Measurements from ENCODE around the gene BAIAP2L2. TPM values are rescaled to one million over a fixed set of nuclear protein-coding genes. Genes with fewer than 3 reads are reported as not detected.

The BAIAP2L2 gene
- total RNA-seq, 2 donors from 2014 or later: 0.66 to 4.4 TPM

DNA sequence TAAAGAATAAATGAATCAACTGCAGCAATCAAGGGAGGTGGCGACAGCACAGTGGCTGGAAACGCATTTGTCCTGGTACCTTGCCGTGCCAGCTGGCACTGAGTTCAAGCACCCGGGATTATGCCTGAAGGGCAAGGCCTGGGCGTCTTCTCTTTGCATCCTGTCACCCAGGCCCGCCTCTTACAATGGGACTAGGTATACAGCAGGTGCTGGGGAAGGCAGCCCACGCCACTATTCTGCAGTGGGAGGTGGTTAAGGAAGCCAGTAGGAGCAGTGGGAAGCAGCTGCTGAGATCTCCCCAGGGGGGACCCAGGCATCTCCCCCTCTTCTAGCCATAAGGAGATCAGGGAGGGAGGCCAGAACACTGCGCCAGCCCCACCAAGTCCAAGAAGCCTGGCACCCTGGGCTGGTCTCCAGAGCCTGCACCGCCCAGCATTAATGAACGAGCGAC, 15.3 kb upstream of the BAIAP2L2 start:
- Histone ChIP-seq H3K27ac (no peak overlapping the region), H3K9me3 (no peaks in the 10 kb centered on the region), H3K27me3 (no peaks in the 10 kb centered on the region), H3K36me3 (replicated peaks in 1 of 2; ENCODE audit: insufficient read depth in 1 of 2, low read depth in 2 of 2) (no peaks in the 10 kb centered on the region), H3K4me1 (no peaks in the 10 kb centered on the region), H3K4me3 (no peak overlapping the region)
- ATAC-seq (no peak), DNase-seq (no peak)
- intact Hi-C loops (cut with DNase I): no loop called here
- WGBS, 2 donors: 88 to 90% methylated on average over 10 to 11 of the region's 11 CpGs
- TF ChIP-seq, protein P1, sequence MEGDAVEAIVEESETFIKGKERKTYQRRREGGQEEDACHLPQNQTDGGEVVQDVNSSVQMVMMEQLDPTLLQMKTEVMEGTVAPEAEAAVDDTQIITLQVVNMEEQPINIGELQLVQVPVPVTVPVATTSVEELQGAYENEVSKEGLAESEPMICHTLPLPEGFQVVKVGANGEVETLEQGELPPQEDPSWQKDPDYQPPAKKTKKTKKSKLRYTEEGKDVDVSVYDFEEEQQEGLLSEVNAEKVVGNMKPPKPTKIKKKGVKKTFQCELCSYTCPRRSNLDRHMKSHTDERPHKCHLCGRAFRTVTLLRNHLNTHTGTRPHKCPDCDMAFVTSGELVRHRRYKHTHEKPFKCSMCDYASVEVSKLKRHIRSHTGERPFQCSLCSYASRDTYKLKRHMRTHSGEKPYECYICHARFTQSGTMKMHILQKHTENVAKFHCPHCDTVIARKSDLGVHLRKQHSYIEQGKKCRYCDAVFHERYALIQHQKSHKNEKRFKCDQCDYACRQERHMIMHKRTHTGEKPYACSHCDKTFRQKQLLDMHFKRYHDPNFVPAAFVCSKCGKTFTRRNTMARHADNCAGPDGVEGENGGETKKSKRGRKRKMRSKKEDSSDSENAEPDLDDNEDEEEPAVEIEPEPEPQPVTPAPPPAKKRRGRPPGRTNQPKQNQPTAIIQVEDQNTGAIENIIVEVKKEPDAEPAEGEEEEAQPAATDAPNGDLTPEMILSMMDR (IDR thresholded peaks at IDR 0.05): no peak
- TF ChIP-seq POLR2A (IDR thresholded peaks at IDR 0.05): no peak

DNA sequence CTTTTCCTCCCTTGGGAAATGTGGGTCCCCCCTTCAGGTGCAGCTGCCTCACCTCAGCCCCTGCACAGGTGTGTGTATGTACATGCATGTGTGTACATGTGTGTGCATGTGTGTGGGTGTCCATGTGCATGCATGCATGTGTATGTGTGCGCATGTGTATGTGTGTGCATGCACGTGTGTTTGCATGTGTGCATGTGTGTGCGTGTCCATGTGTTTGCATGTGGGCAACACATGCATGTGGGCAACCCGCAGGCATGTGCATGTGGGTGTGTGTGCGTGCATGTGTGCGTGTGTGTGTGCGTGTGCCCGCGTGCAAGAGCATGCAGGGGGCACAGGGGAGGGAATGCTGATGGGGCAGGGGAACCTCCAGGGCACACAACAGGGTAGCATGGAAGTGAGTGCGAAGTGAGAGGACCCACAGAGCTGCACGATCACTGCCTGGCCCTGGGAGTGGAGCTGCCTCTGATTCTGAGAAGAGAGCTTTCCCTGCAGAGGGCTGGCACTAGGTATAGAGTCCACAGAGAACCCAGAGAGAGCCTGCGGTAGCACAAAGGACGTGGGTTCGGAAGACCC, 14.6 kb upstream of the BAIAP2L2 start:
- intact Hi-C loops (cut with DNase I): no loop called here
- TF ChIP-seq, protein P1 (IDR thresholded peaks at IDR 0.05): no peak
- no peak for TF ChIP-seq POLR2A (IDR thresholded peaks at IDR 0.05)
- H3K4me3 ChIP-seq: no peak overlapping the region
- no peak for ATAC-seq
- WGBS, 2 donors: 93 to 95% methylated on average over 10 to 13 of the region's 14 CpGs
- no peaks in the 10 kb centered on the region for H3K4me1 ChIP-seq
- H3K27ac ChIP-seq: no peak overlapping the region
- no peaks in the 10 kb centered on the region for H3K36me3 ChIP-seq (replicated peaks in 1 of 2; ENCODE audit: insufficient read depth in 1 of 2, low read depth in 2 of 2)
- no peaks in the 10 kb centered on the region for H3K9me3 ChIP-seq
- H3K27me3 ChIP-seq: no peaks in the 10 kb centered on the region
- DNase-seq: no peak

DNA sequence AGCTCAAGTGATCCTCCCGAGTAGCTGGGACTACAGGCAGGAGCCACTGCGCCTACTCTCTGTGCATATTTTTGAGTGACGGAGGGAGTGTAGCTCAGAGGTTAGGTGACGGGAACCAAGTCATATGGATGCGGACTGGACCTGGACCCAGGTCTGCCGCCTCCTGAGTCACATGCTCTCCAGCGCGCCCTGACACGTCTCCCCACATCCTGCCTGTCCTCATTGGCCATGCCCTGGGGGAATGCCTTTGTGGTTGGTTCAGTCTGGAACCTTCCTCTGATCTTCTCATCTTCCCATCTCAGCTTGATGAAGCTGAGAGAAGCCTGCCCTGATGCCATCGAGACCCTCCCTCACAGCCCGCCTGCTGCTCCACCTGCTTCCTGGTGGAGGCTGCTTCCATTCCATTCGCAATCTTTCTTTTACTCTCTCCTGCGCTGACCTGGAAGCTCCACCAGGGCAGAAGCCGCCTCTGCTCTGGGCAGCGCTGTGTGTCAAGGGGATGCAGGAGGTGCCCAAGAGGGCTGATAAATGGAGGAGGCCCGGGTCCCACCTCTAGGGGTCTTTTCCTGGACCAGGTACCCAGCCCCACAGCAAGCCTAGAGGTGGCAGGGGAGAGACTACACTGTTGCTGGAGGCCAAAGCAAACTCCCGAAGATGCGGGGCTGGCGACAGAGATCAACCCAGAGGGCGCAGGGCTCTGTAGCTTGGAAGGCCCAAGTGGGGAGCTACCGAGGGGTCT, 13.9 kb upstream of the BAIAP2L2 start:
- Histone ChIP-seq H3K36me3 (replicated peaks in 1 of 2; ENCODE audit: insufficient read depth in 1 of 2, low read depth in 2 of 2) (no peaks in the 10 kb centered on the region), H3K4me1 (no peaks in the 10 kb centered on the region), H3K27ac (no peak overlapping the region), H3K9me3 (no peaks in the 10 kb centered on the region), H3K4me3 (no peak overlapping the region), H3K27me3 (no peaks in the 10 kb centered on the region)
- DNase-seq: no peak
- intact Hi-C loops (cut with DNase I): no loop called here
- TF ChIP-seq POLR2A (IDR thresholded peaks at IDR 0.05): no peak
- TF ChIP-seq, protein P1 (IDR thresholded peaks at IDR 0.05): no peak
- ATAC-seq: no peak
- 91 to 97% methylated on average over 18 to 21 of the region's 21 CpGs for whole genome bisulfite sequencing, 2 donors

DNA sequence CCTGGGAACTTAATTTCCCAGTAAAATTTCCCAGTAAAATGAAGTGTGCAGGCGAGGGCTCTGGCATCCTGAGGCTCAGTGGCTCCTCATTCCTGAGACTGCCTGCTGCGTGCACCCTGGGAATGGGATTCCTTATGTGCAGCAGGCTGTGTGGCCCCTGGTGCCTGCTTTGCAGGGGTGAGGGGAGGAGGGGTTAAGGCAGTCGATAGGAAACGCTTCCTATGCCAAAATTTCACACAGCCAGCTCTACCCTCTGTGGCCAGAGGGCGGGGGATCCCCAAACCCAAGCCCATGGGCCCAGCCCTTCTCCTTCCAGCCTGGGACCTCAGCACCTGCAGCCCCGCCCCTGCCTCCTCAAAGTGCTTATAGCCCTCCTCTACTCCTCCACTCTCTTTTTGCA, 12.1 kb upstream of the BAIAP2L2 start:
- intact Hi-C loops (cut with DNase I): no loop called here
- H3K36me3 ChIP-seq (replicated peaks in 1 of 2; ENCODE audit: insufficient read depth in 1 of 2, low read depth in 2 of 2): no peaks in the 10 kb centered on the region
- H3K4me3 ChIP-seq: no peak overlapping the region
- ATAC-seq: no peak
- H3K27me3 ChIP-seq: no peaks in the 10 kb centered on the region
- 64 to 93% methylated on average over 2 to 6 of the region's 6 CpGs for WGBS, 2 donors
- TF ChIP-seq, protein P1 (IDR thresholded peaks at IDR 0.05): no peak
- TF ChIP-seq POLR2A (IDR thresholded peaks at IDR 0.05): no peak
- no peak for DNase-seq
- H3K27ac ChIP-seq: no peak overlapping the region
- H3K9me3 ChIP-seq: no peaks in the 10 kb centered on the region
- no peaks in the 10 kb centered on the region for H3K4me1 ChIP-seq

Data from body of pancreas (tissue), 4 donors.